Measurements from ENCODE around the gene WDR7.

The WDR7 gene

DNA sequence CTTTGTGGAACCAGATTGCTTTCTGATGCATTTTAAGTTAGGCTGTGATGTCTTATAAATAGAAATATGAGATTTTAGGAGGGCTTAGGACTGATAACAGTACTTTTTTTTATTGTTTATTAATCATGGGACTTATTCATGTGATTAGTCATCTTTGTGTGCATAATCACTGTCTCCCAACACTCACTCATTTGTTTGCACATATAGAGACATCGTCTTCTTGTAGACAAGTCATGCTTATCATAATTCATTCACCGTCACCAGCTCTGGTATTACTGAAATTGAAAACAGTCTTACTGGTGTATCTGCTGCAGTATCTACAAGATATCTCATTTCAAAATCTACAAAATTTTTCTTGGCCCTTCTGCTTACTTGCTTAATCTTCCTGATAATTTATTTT is 45.8 kb downstream of the WDR7 start:
- Histone ChIP-seq H4K8ac (ENCODE audit: low read depth, low read length) (no peak overlapping the region), H2AK5ac (ENCODE audit: low read length) (no peak overlapping the region), H3K56ac (ENCODE audit: low read length) (no peak overlapping the region), H3K23ac (ENCODE audit: low read length) (no peak overlapping the region), H2BK120ac (ENCODE audit: low read depth, low read length) (no peak overlapping the region), H3K4me3 (ENCODE audit: low read length) (no peak overlapping the region), H3K79me1 (ENCODE audit: low read length) (no peaks in the 10 kb centered on the region), H3K4ac (ENCODE audit: low read depth, low read length) (no peak overlapping the region), H2BK15ac (replicated peaks; ENCODE audit: low read depth) (no peak overlapping the region), H3K18ac (ENCODE audit: low read length) (no peak overlapping the region), H3K36me3 (ENCODE audit: control insufficient read depth, insufficient read depth, low read length) (no peaks in the 10 kb centered on the region), H3K4me1 (ENCODE audit: control insufficient read depth, low read depth, low read length) (no peaks in the 10 kb centered on the region), H3K9ac (ENCODE audit: low read length) (no peak overlapping the region), H3K27me3 (ENCODE audit: insufficient read depth, low read length, poor library complexity) (no peaks in the 10 kb centered on the region), H4K5ac (ENCODE audit: low read length) (no peak overlapping the region), H3K79me2 (ENCODE audit: control insufficient read depth, insufficient read depth, low read length) (no peaks in the 10 kb centered on the region), H3K4me2 (ENCODE audit: low read length) (no peak overlapping the region), H3K27ac (ENCODE audit: low read depth, low read length) (no peak overlapping the region), H2BK5ac (ENCODE audit: low read length) (no peak overlapping the region)
- DNase-seq: no peak
- no CpG with 5 or more reads among the region's 2 CpGs for WGBS (ENCODE audit: extremely low coverage, insufficient coverage, low lambda C conversion rate)

DNA sequence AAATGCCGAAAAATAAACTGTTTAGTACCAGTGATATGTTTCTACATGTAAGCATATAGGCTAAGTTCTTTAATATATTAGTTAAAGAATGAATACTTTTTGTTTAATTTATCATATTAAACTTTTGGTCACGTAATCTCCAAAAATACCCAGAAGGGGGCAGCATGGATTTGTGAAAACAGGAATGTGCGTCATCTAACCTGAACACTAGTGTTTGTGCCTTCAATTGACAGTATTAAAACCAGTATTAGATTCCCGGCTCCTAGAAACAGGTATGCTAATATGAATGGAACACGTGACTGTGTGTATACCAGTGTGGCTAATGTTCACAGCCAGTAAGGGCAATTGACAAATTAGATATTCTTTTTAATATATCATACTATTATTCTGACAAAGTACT is 51.8 kb downstream of the WDR7 start:
- DNase-seq: peak; percentile 36
- H3K23ac ChIP-seq (ENCODE audit: low read length): no peak overlapping the region
- H3K36me3 ChIP-seq (ENCODE audit: control insufficient read depth, insufficient read depth, low read length): no peaks in the 10 kb centered on the region
- H3K4me3 ChIP-seq (ENCODE audit: low read length): no peak overlapping the region
- no peaks in the 10 kb centered on the region for H3K27me3 ChIP-seq (ENCODE audit: insufficient read depth, low read length, poor library complexity)
- no peak overlapping the region for H2AK5ac ChIP-seq (ENCODE audit: low read length)
- H3K9ac ChIP-seq (ENCODE audit: low read length): no peak overlapping the region
- no peak overlapping the region for H3K4me2 ChIP-seq (ENCODE audit: low read length)
- H3K18ac ChIP-seq (ENCODE audit: low read length): no peak overlapping the region
- no peak overlapping the region for H2BK120ac ChIP-seq (ENCODE audit: low read depth, low read length)
- no peak overlapping the region for H3K4ac ChIP-seq (ENCODE audit: low read depth, low read length)
- no peak overlapping the region for H4K8ac ChIP-seq (ENCODE audit: low read depth, low read length)
- H3K79me2 ChIP-seq (ENCODE audit: control insufficient read depth, insufficient read depth, low read length): no peaks in the 10 kb centered on the region
- no peak overlapping the region for H2BK15ac ChIP-seq (replicated peaks; ENCODE audit: low read depth)
- H3K4me1 ChIP-seq (ENCODE audit: control insufficient read depth, low read depth, low read length): no peaks in the 10 kb centered on the region
- no peak overlapping the region for H2BK5ac ChIP-seq (ENCODE audit: low read length)
- H4K5ac ChIP-seq (ENCODE audit: low read length): no peak overlapping the region
- WGBS (ENCODE audit: extremely low coverage, insufficient coverage, low lambda C conversion rate): no CpG with 5 or more reads among the region's 5 CpGs
- H3K56ac ChIP-seq (ENCODE audit: low read length): no peak overlapping the region
- H3K27ac ChIP-seq (ENCODE audit: low read depth, low read length): no peak overlapping the region
- no peaks in the 10 kb centered on the region for H3K79me1 ChIP-seq (ENCODE audit: low read length)

DNA sequence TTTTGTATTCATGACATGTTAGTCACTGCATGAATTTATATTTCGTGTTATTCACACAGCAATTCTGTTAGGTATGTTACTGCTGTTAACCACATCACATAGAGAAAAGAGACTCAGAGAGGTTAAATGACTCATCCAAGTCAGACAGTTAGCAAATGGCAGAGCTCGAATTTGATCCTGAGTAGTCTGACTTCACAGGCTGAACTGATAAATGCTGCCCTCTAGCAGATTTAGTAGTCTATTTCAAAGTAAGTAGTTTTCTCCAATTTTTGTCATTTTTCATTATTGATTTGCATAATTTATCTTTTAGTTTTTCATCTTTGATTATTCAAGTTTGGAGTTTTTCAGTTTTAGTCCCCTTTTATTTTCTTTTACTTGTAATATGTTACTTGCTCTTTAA is 58.3 kb downstream of the WDR7 start:
- no peak overlapping the region for H3K18ac ChIP-seq (ENCODE audit: low read length)
- H3K79me1 ChIP-seq (ENCODE audit: low read length): no peaks in the 10 kb centered on the region
- H3K79me2 ChIP-seq (ENCODE audit: control insufficient read depth, insufficient read depth, low read length): no peaks in the 10 kb centered on the region
- H3K4me3 ChIP-seq (ENCODE audit: low read length): no peak overlapping the region
- peak; percentile 79 for DNase-seq
- H3K36me3 ChIP-seq (ENCODE audit: control insufficient read depth, insufficient read depth, low read length): no peaks in the 10 kb centered on the region
- no peak overlapping the region for H2BK15ac ChIP-seq (replicated peaks; ENCODE audit: low read depth)
- H3K4me1 ChIP-seq (ENCODE audit: control insufficient read depth, low read depth, low read length): no peaks in the 10 kb centered on the region
- H2BK5ac ChIP-seq (ENCODE audit: low read length): no peak overlapping the region
- H4K8ac ChIP-seq (ENCODE audit: low read depth, low read length): no peak overlapping the region
- no peak overlapping the region for H4K5ac ChIP-seq (ENCODE audit: low read length)
- H3K4me2 ChIP-seq (ENCODE audit: low read length): no peak overlapping the region
- no peak overlapping the region for H3K23ac ChIP-seq (ENCODE audit: low read length)
- H3K9ac ChIP-seq (ENCODE audit: low read length): no peak overlapping the region
- H3K4ac ChIP-seq (ENCODE audit: low read depth, low read length): no peak overlapping the region
- no CpG with 5 or more reads among the region's 2 CpGs for WGBS (ENCODE audit: extremely low coverage, insufficient coverage, low lambda C conversion rate)
- H3K27ac ChIP-seq (ENCODE audit: low read depth, low read length): no peak overlapping the region
- no peak overlapping the region for H3K56ac ChIP-seq (ENCODE audit: low read length)
- no peak overlapping the region for H2AK5ac ChIP-seq (ENCODE audit: low read length)
- no peak overlapping the region for H2BK120ac ChIP-seq (ENCODE audit: low read depth, low read length)
- no peaks in the 10 kb centered on the region for H3K27me3 ChIP-seq (ENCODE audit: insufficient read depth, low read length, poor library complexity)

DNA sequence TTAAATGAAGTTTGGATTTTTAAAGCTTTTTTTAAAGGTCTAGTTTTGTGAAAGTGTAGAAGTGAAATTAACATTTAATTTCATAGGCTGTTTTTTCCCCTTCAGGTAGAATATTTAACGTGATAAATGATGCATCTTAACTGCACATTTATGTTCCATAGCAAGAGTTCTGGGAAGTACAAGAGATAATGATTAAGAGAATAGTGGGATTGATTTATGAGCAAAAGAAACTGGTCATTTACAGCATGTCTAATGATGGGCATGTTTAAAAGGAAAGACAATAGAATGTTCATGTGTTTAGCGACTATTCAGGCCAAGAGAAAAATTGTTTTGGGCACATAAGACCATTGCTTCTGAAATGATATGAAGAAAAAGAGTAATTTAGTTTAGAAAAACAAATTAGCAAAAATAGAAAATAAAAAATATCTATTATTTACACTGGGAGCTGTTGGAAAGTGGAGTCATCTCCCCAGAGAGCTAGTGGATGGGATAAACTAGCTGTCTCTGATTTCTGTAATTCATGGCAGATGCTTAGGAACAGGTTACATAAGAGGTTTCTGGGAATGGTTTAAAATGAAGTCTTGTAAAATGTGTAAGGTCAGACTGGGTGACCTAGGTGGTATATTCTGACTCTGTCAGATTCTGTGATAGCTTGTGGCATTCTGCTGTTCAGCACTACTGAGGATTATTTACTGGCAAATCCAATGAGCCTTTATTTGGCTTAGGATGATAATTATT is 60.7 kb downstream of the WDR7 start:
- no peak overlapping the region for H4K5ac ChIP-seq (ENCODE audit: low read length)
- no peak overlapping the region for H3K9ac ChIP-seq (ENCODE audit: low read length)
- H3K36me3 ChIP-seq (ENCODE audit: control insufficient read depth, insufficient read depth, low read length): no peaks in the 10 kb centered on the region
- whole genome bisulfite sequencing (ENCODE audit: extremely low coverage, insufficient coverage, low lambda C conversion rate): no CpG with 5 or more reads among the region's 2 CpGs
- no peak overlapping the region for H4K8ac ChIP-seq (ENCODE audit: low read depth, low read length)
- H3K18ac ChIP-seq (ENCODE audit: low read length): no peak overlapping the region
- H3K4me1 ChIP-seq (ENCODE audit: control insufficient read depth, low read depth, low read length): no peaks in the 10 kb centered on the region
- H3K79me1 ChIP-seq (ENCODE audit: low read length): no peaks in the 10 kb centered on the region
- H3K4me3 ChIP-seq (ENCODE audit: low read length): no peak overlapping the region
- no peak overlapping the region for H3K4ac ChIP-seq (ENCODE audit: low read depth, low read length)
- H2BK15ac ChIP-seq (replicated peaks; ENCODE audit: low read depth): no peak overlapping the region
- H3K23ac ChIP-seq (ENCODE audit: low read length): no peak overlapping the region
- H3K27ac ChIP-seq (ENCODE audit: low read depth, low read length): no peak overlapping the region
- no peak overlapping the region for H2AK5ac ChIP-seq (ENCODE audit: low read length)
- H2BK120ac ChIP-seq (ENCODE audit: low read depth, low read length): no peak overlapping the region
- H3K4me2 ChIP-seq (ENCODE audit: low read length): no peak overlapping the region
- no peaks in the 10 kb centered on the region for H3K27me3 ChIP-seq (ENCODE audit: insufficient read depth, low read length, poor library complexity)
- no peak for DNase-seq
- H3K79me2 ChIP-seq (ENCODE audit: control insufficient read depth, insufficient read depth, low read length): no peaks in the 10 kb centered on the region
- no peak overlapping the region for H2BK5ac ChIP-seq (ENCODE audit: low read length)
- no peak overlapping the region for H3K56ac ChIP-seq (ENCODE audit: low read length)

DNA sequence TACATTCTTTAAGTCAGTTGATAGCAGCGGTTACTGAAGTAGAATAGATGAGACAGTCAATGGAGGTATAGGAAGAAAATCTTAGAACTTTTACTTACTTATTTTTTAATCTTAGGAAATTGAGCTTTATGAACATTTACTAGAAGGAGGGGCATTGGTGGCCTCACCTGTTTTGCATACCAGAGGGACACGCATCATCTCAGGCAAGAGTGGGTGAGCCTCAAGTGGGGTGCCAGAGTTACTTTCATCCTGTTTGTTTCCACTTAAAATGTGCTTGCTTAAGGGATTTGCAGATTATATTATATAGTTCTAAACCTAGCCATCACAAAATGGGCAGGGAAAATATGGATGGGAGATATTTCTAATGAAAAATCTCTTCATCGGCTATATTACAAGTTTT is 61.6 kb downstream of the WDR7 start:
- H3K27ac ChIP-seq (ENCODE audit: low read depth, low read length): no peak overlapping the region
- no peak overlapping the region for H2BK15ac ChIP-seq (replicated peaks; ENCODE audit: low read depth)
- H3K56ac ChIP-seq (ENCODE audit: low read length): no peak overlapping the region
- no peak overlapping the region for H4K8ac ChIP-seq (ENCODE audit: low read depth, low read length)
- H3K79me2 ChIP-seq (ENCODE audit: control insufficient read depth, insufficient read depth, low read length): no peaks in the 10 kb centered on the region
- no peak overlapping the region for H3K4me3 ChIP-seq (ENCODE audit: low read length)
- no peak overlapping the region for H2AK5ac ChIP-seq (ENCODE audit: low read length)
- H3K79me1 ChIP-seq (ENCODE audit: low read length): no peaks in the 10 kb centered on the region
- H3K23ac ChIP-seq (ENCODE audit: low read length): no peak overlapping the region
- H3K4me1 ChIP-seq (ENCODE audit: control insufficient read depth, low read depth, low read length): no peaks in the 10 kb centered on the region
- no peak overlapping the region for H4K5ac ChIP-seq (ENCODE audit: low read length)
- H3K4me2 ChIP-seq (ENCODE audit: low read length): no peak overlapping the region
- no CpG with 5 or more reads among the region's 3 CpGs for WGBS (ENCODE audit: extremely low coverage, insufficient coverage, low lambda C conversion rate)
- H3K18ac ChIP-seq (ENCODE audit: low read length): no peak overlapping the region
- H3K27me3 ChIP-seq (ENCODE audit: insufficient read depth, low read length, poor library complexity): no peaks in the 10 kb centered on the region
- H3K36me3 ChIP-seq (ENCODE audit: control insufficient read depth, insufficient read depth, low read length): no peaks in the 10 kb centered on the region
- H3K9ac ChIP-seq (ENCODE audit: low read length): no peak overlapping the region
- H2BK120ac ChIP-seq (ENCODE audit: low read depth, low read length): no peak overlapping the region
- DNase-seq: no peak
- H3K4ac ChIP-seq (ENCODE audit: low read depth, low read length): no peak overlapping the region
- no peak overlapping the region for H2BK5ac ChIP-seq (ENCODE audit: low read length)

DNA sequence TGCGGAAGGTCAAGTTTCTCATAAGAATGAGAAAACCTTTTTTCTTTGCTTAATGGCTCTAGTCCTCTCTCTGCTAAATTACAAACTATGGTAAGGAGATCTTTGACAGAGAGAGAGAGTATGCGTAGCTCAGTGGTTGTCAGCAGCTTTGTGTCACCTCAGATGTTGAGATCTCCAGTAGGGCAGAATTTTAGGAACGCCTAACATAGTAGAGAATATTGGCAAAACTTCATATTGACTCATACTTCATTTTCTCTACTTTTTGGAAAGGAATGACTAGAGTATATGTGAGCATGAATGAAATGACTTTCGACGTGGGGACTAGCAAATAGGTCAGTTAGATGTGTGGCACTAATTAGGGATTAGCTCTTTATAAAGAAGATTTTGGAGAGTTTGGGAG is 64.0 kb downstream of the WDR7 start:
- no peak overlapping the region for H3K4ac ChIP-seq (ENCODE audit: low read depth, low read length)
- no peak overlapping the region for H3K4me3 ChIP-seq (ENCODE audit: low read length)
- no peak overlapping the region for H4K5ac ChIP-seq (ENCODE audit: low read length)
- no peaks in the 10 kb centered on the region for H3K79me2 ChIP-seq (ENCODE audit: control insufficient read depth, insufficient read depth, low read length)
- no peak overlapping the region for H2BK5ac ChIP-seq (ENCODE audit: low read length)
- H3K9ac ChIP-seq (ENCODE audit: low read length): no peak overlapping the region
- no peak overlapping the region for H3K4me2 ChIP-seq (ENCODE audit: low read length)
- no peak for DNase-seq
- H3K27me3 ChIP-seq (ENCODE audit: insufficient read depth, low read length, poor library complexity): no peaks in the 10 kb centered on the region
- H3K56ac ChIP-seq (ENCODE audit: low read length): no peak overlapping the region
- H3K18ac ChIP-seq (ENCODE audit: low read length): no peak overlapping the region
- no CpG with 5 or more reads among the region's 5 CpGs for WGBS (ENCODE audit: extremely low coverage, insufficient coverage, low lambda C conversion rate)
- no peak overlapping the region for H2AK5ac ChIP-seq (ENCODE audit: low read length)
- no peak overlapping the region for H3K27ac ChIP-seq (ENCODE audit: low read depth, low read length)
- H3K23ac ChIP-seq (ENCODE audit: low read length): no peak overlapping the region
- no peaks in the 10 kb centered on the region for H3K4me1 ChIP-seq (ENCODE audit: control insufficient read depth, low read depth, low read length)
- H3K36me3 ChIP-seq (ENCODE audit: control insufficient read depth, insufficient read depth, low read length): no peaks in the 10 kb centered on the region
- H2BK15ac ChIP-seq (replicated peaks; ENCODE audit: low read depth): no peak overlapping the region
- no peak overlapping the region for H2BK120ac ChIP-seq (ENCODE audit: low read depth, low read length)
- no peaks in the 10 kb centered on the region for H3K79me1 ChIP-seq (ENCODE audit: low read length)
- no peak overlapping the region for H4K8ac ChIP-seq (ENCODE audit: low read depth, low read length)

Measured in mesendoderm (in vitro differentiated cells).